GM23338 (cell line): Measurements from ENCODE around the gene TMPRSS5.

Experiments
- CREB1 ChIP-seq: fragments of 250-450 bp; sonication (Bioruptor Pico); IDR thresholded peaks from 2 replicates; pipeline ENCODE4 v1.5.0; 2020; ENCODE audit warnings: low read depth, mild to moderate bottlenecking, moderate library complexity
- ETS1 ChIP-seq: IDR thresholded peaks from 2 replicates; pipeline ENCODE4 v1.6.1; 2016; ENCODE audit warnings: antibody characterized with exemption
- EZH2 ChIP-seq: fragments of 200-600 bp; sonication (generic); IDR thresholded peaks from one replicate; pipeline ENCODE4 v1.8.0; 2017; ENCODE audit warnings: antibody characterized with exemption, mild to moderate bottlenecking, low read depth; ENCODE audit not compliant: unreplicated experiment
- EZH2phosphoT487 ChIP-seq: fragments of 200-600 bp; sonication (generic); IDR thresholded peaks from one replicate; pipeline ENCODE4 v1.8.1; 2018; ENCODE audit warnings: antibody characterized with exemption; ENCODE audit not compliant: unreplicated experiment
- JUNB ChIP-seq: IDR thresholded peaks from one replicate; pipeline ENCODE4 v1.6.1; 2016; ENCODE audit warnings: antibody characterized with exemption; ENCODE audit not compliant: unreplicated experiment
- NANOG ChIP-seq: IDR thresholded peaks from 2 replicates; pipeline ENCODE4 v1.6.1; 2016; ENCODE audit warnings: antibody characterized with exemption, borderline replicate concordance
- POLR2AphosphoS5 ChIP-seq: IDR thresholded peaks from 2 replicates; pipeline ENCODE4 v1.6.1; 2016; ENCODE audit warnings: antibody characterized with exemption, low read depth
- TF ChIP-seq, protein P1 (sequence below), 2 experiments: fragments of 200-600 bp in 1 of 2; sonication (generic) in 1 of 2; conservative IDR thresholded peaks; 2 replicates each; pipeline versions ENCODE4 v1.5.1 to v1.6.1; 2016 to 2017; ENCODE audit warnings: antibody characterized with exemption in 2 of 2, low read depth in 2 of 2, mild to moderate bottlenecking in 2 of 2, moderate library complexity in 1 of 2
- TF ChIP-seq, protein P2 (sequence below): IDR thresholded peaks from one replicate; pipeline ENCODE4 v1.6.1; 2018; ENCODE audit warnings: antibody characterized with exemption; ENCODE audit not compliant: unreplicated experiment

DNA sequence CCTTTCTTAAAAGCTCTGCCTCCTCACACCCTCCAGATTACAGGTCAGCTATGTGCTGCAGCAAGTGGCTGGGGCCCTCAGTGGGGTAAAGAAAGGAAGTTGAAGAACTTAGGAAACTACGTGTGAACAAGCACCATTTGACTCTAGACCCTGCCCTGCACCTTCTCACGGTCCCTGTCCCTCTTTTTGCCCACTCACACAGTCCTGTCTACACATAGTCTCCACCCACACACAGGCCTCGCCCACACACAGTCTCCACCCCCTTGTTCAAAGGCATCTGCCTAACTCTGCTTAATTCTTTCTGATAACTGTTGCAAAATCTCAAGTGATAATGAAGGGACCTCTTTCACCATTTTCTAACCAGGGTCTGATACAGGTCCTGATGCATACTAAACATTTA, 59.0 kb downstream of the TMPRSS5 start:
- TF ChIP-seq, protein P1, sequence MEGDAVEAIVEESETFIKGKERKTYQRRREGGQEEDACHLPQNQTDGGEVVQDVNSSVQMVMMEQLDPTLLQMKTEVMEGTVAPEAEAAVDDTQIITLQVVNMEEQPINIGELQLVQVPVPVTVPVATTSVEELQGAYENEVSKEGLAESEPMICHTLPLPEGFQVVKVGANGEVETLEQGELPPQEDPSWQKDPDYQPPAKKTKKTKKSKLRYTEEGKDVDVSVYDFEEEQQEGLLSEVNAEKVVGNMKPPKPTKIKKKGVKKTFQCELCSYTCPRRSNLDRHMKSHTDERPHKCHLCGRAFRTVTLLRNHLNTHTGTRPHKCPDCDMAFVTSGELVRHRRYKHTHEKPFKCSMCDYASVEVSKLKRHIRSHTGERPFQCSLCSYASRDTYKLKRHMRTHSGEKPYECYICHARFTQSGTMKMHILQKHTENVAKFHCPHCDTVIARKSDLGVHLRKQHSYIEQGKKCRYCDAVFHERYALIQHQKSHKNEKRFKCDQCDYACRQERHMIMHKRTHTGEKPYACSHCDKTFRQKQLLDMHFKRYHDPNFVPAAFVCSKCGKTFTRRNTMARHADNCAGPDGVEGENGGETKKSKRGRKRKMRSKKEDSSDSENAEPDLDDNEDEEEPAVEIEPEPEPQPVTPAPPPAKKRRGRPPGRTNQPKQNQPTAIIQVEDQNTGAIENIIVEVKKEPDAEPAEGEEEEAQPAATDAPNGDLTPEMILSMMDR (conservative IDR thresholded peaks at IDR 0.05; ENCODE audit: low read depth in 2 of 2), result no peak
- no peak for TF ChIP-seq POLR2AphosphoS5
- TF ChIP-seq EZH2, result no peak
- no peak for TF ChIP-seq EZH2phosphoT487
- TF ChIP-seq, protein P2, sequence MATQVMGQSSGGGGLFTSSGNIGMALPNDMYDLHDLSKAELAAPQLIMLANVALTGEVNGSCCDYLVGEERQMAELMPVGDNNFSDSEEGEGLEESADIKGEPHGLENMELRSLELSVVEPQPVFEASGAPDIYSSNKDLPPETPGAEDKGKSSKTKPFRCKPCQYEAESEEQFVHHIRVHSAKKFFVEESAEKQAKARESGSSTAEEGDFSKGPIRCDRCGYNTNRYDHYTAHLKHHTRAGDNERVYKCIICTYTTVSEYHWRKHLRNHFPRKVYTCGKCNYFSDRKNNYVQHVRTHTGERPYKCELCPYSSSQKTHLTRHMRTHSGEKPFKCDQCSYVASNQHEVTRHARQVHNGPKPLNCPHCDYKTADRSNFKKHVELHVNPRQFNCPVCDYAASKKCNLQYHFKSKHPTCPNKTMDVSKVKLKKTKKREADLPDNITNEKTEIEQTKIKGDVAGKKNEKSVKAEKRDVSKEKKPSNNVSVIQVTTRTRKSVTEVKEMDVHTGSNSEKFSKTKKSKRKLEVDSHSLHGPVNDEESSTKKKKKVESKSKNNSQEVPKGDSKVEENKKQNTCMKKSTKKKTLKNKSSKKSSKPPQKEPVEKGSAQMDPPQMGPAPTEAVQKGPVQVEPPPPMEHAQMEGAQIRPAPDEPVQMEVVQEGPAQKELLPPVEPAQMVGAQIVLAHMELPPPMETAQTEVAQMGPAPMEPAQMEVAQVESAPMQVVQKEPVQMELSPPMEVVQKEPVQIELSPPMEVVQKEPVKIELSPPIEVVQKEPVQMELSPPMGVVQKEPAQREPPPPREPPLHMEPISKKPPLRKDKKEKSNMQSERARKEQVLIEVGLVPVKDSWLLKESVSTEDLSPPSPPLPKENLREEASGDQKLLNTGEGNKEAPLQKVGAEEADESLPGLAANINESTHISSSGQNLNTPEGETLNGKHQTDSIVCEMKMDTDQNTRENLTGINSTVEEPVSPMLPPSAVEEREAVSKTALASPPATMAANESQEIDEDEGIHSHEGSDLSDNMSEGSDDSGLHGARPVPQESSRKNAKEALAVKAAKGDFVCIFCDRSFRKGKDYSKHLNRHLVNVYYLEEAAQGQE, result no peak
- TF ChIP-seq JUNB, result no peak
- no peak for TF ChIP-seq CREB1
- TF ChIP-seq ETS1, result no peak
- TF ChIP-seq NANOG, result no peak
